DMS153 treated with DMSO at 0.1 percent for 48 hours (cell line): ENCODE results near the gene INPP5E.
"Not testable (repeated sequence)": the region's sequence is repeated elsewhere in the genome, so short reads cannot be mapped to it uniquely, and the experiment has no call there.

Experiments used
- DNase-seq: peaks from one replicate; lab custom pipeline; 2025; ENCODE audit not compliant: unreplicated experiment; lab: John Stamatoyannopoulos, UW

Gene INPP5E

DNA sequence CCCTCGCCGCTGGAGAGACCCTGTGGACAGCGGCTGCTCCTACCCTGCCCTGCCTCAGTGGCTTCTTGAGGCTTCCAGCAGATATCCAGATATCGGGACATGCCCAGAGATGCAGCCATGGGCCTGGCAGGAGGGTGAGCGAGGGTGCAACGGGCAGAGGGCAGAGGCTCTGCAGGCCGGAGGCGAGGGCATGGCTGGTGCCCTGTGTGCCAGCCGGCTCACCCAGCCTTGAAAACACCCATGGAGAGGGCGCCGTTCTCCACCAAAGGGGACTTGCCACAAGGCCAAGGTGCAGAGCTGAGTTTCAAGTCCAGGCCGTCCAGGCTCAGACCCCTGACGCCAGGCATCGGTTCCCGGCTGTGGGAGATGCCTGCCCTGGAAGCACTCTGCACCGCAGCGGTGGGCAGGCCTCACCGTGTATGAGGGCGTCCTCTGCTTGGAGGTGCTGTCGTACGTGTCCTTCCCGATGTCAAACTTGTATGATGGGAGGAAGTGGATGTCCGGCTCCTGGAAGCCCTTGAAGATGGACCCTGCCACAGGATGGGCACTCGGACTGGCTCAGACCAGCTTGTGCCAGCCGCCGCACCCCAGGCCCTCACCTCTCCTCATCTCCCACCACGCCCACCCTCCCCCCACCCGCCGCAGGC is 8.9 kb downstream of the INPP5E start:
- no peak for DNase-seq

DNA sequence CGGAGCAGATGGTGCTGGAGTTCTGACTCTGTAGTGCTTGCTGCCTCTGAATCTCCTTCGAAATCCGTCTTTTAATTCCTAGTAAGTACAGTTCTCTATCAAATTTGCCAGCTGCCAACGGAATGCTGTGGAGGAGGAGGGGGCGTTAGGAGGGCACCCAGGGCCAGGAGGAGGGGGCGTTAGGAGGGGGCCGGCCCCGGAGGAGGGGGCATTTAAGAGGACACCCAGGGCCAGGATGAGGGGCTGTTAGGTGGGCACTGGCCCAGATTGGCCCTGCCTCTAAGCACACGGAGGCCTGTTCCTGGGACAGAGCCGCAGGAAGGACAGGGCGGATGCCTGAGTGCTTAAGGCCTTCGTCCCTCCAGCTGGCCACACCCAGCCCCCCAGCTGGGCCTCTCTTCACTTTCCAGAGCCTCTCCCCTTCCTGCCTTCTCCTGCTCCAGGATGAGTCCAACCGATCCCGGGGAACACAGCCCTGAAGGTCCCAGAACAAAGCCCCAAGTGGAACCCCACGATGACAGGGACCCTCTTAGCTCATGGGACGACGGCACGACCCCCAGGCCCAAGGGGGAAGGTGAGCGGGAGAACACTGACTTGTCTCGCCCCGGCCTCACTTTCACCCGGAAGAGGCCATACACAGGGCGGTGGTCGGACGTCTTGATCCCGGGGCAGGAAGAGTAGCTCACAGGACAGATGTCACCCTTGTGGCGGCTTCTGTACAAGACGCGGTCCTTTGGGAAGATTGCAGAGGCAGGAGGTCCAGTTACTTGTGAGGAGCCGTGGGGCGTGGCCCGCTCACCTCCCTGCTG is 9.8 kb downstream of the INPP5E start:
- no peak for DNase-seq

DNA sequence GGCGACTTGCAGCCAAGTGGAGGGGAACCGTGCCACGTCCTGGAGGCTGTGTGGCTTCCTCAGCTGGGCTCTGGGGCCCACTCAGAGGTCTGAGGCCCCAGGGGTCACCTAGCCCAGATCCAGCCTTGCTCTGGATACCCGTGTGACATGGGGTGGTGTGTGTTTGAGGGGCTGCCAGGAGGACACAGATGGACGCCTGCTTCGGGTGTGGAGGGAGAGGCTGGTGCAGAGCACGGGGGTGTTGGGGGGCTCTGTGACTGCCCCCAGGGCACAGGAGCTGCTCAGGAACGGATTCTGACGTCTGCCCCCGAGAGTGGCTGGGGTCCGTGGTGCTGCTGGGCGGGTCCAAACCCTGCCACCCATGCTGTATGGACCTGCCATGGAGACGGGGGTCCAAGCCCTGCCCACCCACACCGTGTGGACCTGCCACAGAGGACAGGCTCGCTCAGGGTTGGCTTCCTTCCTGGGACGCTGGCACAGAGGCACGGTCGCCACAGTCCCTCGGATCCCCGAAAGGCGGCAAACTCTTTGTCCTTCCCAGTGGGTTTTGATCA is 10.5 kb downstream of the INPP5E start:
- DNase-seq: no peak

DNA sequence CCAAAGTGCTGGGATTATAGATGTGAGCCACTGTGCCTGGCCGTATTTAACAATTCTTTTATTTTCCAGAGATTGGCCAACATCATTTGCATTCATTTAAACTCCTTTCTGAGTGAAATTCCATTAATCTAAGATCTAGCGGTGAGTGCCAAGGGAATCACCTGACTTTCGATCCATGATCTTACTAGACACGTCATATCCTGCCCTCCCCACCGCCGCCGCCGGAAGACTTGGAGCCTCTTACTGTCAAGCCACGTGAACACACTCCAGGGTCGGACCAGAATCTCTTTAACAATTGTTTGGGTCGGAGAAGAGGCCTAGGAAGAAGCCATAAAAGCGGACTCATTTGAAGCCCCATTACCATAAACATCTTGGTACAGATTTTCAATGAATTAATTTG is 12.9 kb downstream of the INPP5E start:
- DNase-seq: no peak

DNA sequence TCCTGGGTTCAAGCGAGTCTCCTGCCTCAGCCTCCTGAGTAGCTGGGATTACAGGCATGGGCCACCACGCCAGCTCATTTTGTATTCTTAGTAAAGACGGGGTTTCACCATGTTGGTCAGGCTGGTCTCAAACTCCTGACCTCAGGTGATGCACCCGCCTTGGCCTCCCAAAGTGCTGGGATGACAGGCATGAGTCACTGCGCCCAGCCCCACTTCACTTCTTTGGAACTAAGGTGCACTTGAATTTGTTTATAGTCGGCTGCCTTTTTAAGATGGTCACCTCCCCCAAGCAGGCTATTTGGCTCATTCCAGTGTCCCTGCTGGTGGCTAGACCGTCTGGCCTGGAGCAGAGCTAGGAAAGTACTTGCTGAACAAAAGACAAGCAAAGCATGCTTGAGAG is 14.3 kb downstream of the INPP5E start:
- not testable (repeated sequence) for DNase-seq

DNA sequence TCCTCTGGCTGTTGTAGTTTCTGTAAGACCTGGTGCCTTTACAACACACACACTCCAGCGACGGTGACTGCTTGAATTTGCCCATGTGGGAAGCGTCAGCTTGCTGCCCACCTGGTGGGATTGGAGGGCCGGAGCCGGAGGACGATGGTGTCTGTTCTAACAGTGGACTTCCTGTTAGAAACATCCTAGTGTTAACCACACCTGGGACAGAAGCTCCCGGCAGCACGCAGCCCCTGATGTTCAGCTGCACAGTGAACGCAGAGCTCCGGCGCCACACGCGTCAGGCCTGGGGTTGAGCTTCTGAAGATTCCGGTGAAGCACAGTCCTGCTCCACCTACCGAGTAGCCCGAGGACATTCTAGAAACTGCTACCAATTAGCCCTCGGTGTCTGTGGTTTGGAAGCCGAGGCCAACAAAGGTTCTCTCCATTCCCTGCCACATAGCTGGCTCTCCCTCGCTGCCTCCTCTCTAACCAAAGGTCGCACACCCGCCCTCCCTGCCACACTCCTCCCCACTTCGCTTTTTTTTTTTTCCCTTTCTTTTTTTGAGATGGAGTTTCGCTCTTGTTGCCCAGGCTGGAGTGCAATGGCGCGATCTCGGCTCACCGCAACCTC is 14.8 kb downstream of the INPP5E start:
- DNase-seq: no peak

DNA sequence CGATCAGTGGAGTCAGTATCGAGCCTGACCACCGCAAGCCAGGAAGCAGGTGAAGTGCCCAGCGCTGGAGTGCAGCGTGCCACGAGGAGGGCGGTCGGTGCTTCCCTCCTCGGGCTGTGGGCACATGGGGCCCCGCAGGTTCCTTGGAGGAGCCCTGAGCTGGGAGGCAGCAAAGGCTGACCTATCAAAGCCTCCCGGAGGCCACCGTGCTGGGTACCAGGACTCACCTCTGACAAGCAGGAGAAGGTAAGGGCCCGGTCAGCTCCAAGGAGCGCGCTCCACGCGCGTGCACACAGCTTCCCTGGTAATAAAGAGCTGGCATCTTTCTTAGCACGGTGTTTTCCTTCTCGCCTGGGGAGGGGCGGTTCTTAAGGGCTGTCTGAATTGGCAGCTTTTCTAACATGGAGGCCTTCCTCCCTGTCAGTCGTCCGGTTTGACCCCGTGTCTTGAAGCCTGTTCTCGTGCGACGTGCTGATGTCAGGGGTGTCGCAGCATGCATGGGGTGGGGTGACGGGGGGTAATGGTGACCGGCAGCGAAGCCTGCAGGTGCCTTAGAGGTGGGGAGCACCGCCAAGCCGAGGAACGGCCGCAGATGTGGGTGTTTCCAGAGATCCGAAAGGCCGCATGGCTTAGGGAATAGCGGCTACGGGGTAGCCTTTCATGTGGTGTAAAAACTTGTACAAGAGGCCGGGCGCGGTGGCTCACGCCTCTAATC is 16.1 kb downstream of the INPP5E start:
- no peak for DNase-seq

DNA sequence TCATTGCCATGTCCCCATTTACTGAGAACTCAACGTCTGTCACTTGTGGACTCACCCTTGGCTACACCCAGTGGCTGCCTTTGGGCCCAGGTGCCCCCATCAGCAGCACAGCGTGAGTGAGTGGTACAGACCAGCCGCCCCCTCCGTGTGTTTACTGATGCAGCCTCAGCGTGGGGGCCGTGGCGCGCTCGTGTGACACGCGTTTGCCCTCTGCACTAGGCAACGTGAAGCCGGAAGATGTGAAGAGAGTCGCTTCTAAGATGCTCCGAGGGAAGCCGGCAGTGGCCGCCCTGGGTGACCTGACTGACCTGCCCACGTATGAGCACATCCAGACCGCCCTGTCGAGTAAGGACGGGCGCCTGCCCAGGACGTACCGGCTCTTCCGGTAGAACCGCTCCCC is 16.8 kb downstream of the INPP5E start:
- no peak for DNase-seq

DNA sequence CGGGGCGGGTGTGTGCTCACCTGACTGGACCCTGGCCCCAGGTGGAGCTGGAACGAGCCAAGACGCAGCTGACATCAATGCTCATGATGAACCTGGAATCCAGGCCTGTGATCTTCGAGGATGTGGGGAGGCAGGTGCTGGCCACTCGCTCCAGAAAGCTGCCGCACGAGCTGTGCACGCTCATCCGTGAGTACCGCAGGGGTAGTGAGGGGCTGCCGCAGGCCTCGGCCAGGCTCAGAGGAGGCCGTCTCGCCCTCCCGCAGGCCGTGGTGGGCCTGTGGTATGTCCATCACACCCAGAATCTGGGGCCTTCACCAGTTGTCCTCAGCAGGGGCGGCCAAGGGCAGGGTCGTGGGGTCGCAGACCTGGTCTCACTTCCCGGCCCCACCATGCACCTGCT is 17.9 kb downstream of the INPP5E start:
- no peak for DNase-seq

DNA sequence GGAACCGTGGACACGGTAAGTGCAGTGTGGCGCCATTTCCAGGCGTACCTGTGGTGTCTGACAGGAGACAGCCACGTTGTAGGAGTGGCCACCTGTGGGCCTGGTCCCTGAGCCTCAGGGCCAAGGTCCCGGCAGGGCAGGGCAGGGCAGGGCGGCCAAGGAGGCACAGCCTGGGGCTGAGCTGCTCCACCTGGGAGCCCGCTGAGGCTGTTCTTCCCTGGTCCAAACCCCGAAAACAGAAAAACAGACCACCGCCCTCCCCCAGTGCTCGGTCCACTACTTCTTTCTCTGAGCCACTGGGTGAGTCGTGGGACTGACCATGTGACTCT is 20.6 kb downstream of the INPP5E start:
- no peak for DNase-seq

DNA sequence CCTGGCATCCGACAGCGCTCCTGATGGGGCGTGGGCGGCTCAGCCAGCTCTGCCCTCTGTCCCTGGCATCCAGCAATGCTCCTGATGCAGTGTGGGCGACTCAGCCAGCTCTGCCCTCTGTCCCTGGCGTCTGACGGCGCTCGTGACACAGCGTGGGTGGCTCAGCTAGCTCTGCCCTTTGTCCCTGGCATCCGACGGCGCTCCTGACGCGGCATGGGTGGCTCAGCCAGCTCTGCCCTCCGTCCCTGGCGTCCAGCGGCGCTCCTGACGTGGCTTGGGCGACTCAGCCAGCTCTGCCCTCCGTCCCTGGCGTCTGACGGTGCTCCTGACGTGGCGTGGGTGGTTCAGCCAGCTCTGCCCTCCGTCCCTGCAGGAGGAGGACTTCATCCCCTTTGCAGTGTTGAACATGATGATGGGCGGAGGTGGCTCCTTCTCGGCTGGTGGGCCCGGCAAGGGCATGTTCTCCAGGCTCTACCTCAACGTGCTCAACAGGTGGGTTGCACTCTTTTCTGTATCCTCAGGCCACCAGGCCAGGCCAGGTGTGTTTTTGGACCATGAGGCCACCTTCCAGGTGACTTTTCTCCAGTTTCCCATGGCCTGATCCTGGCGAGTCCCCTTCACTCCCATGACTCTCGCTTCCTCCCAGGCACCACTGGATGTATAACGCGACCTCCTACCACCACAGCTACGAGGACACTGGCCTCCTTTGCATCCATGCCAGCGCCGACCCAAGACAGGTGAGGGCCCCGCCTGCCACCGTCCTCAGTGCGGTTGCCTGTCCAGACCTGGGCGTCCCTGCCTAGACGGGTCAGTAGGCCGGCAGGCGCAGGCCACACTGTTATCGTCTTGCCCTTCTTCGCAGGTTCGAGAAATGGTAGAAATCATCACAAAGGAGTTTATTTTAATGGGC is 21.2 kb downstream of the INPP5E start:
- no peak for DNase-seq

DNA sequence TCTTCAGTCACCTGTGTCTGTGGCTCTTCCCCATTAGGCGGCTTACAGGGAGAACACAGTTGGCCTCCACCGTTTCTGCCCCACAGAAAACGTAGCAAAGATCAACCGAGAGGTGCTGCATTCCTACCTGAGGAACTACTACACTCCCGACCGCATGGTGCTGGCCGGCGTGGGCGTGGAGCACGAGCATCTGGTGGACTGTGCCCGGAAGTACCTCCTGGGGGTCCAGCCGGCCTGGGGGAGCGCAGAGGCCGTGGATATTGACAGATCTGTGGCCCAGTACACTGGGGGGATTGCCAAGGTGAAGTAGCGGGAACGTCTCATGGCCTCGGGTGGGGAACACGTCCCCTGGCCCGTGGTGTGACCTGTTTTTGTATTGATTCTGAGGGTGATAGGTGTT is 22.7 kb downstream of the INPP5E start:
- no peak for DNase-seq

DNA sequence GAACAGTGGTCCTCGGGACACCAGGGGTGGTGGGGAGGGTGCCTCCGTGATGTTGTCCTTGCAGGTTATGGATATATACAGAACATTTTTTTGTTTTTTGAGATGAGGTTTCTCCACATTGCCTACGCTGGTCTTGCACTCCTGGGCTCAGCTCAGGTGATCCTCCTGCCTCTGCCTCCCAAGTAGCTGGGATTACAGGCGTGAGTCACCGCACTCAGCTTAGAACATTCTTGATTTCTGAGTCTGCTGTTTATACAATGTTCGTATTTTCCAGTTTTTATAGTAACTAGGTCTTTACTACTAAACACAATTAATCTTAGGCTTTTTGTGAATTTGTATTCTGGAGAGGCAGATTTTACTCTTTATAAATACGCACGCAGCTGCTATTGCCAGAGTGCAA is 23.2 kb downstream of the INPP5E start:
- DNase-seq: no peak

DNA sequence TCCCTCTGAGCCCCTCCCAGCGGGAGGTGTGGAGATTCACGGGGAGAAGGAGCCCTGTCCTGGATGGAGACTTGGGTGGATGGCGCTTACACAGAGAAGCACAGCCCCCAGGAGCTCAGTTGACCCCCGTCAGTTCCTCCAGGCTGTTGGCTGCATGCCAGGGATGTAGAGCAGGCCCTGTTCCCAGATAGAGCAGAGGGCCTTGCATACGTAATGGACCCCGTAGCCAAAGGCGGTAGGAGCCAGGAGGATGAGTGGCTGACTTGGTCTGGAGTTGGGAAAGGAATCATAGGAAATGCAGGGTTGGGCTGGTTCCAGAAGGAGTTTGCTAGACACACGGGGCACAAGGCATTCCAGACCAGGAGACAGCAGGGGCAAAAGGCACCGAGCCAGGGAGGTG is 26.7 kb downstream of the INPP5E start:
- DNase-seq: no peak

DNA sequence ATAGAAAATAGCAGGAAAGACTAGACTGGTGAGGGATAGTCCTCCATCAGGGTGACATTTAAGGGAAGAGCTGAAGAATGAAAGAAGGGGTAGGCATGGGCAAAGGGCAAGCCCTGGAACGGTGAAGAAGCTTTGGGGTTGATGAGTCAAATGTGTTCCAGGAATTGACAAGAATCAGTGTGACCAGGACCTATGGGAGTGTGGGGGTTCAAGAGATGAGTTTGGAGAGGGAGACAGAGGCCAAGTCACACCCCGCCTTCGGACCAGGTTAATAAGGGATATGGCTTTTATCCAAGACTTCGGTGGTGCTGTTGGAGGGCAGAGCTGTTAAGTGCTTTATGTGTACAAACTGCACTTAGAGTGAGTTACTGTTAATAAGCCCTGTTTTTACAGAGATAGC is 28.3 kb downstream of the INPP5E start:
- DNase-seq: no peak

DNA sequence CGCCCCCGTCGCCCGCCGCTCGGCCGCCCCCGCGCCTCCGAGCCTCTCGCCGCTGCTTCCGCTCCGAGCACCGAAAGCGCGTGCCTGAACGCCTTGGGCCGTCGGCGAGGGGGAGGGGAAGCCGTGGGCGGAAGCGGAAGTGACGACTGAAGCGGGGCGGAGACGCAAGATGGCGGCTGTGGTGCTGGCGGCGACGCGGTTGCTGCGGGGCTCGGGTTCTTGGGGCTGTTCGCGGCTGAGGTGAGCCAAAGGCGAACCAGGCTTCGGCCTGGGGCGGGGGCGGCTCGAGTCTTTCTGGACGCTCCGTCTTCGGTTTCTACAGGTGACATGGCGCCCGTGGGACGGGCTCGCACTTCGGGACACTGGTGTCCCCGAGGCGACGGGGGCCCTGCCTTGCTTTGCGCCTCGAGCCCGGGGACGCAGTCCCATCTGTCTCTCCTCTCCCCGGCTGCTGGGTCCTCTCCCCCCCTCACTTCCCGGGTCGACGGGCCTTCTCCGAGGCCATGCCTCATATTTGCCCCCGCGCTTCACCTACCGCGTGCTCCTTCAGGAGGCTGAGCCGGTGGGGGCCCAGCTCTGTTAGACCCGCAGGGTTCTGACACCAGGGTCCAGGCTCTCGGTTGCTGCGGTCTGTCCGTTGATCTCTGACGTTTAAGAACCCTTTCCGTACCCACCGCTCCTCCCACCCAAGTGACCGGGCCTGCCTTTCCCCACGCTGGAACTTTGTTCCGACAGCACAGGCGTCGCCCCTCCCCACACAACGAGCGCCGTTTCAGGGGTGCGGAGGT is 29.0 kb downstream of the INPP5E start, which contains the start of the genes ENTR1 and PMPCA:
ENTR1 (minus strand) TSS at position 115 of the 788 bp plus-strand sequence. CDS start 217 bp downstream, outside the sequence.
PMPCA (plus strand) TSS at position 159 of the 788 bp plus-strand sequence; CDS start at position 170, 11 bp downstream.
- DNase-seq: peak; percentile 64

DNA sequence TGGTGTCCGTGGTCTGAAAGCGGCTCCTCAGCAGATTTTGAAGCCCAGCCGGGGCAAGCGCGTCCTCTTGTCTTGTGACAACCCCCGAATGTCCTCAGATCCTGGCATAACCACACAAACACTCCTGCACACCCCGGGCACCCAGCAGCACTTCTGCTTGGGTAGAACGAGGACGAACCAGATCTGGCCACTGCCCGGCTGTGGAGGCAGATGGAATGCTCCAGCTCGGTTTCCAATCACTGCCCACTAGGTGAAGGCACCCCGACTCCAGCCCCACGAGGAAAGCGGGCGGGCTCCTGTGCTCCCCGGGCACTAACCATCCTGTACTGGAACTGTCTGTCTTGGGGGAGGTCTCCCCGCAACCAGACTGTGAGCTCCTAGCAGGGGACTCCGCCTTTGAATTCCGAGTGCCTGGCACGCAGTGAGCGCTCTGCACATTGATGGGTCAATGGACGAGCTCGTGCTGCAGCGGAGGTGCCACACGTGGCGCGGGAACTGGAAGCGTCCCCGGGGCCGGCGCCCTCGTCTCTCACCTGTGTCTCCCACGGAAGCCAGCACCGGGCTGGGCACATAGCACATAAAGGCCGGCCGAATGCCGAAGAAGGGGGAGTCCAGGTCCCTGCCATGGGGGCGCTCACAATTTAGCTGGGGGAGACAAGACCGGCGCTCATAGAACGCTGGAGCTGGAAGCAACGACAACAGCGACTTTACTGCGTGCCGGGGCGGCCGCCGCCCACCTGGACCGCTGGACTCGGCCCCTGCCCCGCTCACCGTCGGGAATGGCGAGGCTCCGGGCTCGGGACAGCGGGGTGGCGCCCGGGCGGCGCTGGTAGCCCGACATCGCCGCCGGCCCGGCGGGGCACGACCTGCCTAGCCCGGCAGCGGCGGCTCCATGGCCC is 29.8 kb downstream of the INPP5E start:
- no peak for DNase-seq

DNA sequence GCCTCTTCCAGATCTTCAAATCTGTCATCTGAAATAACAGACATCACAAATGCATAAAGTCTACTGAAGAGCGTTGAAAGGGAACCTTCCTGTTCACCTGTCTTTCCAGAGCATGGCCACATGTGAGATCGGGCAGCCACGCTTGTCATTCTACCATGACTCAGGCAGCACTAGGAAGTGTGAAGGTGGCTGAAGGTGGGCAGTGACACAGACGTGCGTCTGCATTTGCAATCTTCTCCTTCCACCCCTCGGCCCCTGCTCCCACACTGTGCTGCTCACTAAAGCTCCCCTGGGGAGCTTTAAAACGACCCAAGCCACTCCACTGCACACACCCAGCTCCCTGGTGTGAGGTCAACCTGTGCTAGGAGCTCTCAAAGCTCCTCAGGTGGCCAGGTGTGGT is 31.7 kb downstream of the INPP5E start:
- no peak for DNase-seq
